Neural crest cell (in vitro differentiated cells): ENCODE data around the gene KCTD18. TPM values are rescaled to one million over a fixed set of nuclear protein-coding genes. Genes with fewer than 3 reads are reported as not detected.

Experiments used
- DNase-seq: peaks from one replicate; pipeline ENCODE4 v3.0.0; 2021; ENCODE audit warnings: low read depth, mixed read lengths, low spot score
- H3K27ac Mint-ChIP-seq: one replicate; pipeline ENCODE4 v1.8.0; 2021; ENCODE audit warnings: mild to moderate bottlenecking, mixed read lengths; ENCODE audit not compliant: unreplicated experiment
- H3K27me3 Mint-ChIP-seq: 2 replicates; pipeline ENCODE4 v1.8.0; 2021; ENCODE audit warnings: low read depth, mild to moderate bottlenecking, mixed read lengths
- H3K36me3 Mint-ChIP-seq: 2 replicates; pipeline ENCODE4 v1.8.0; 2021; ENCODE audit warnings: low read depth, mild to moderate bottlenecking, mixed read lengths
- H3K4me1 Mint-ChIP-seq: 2 replicates; pipeline ENCODE4 v1.8.0; 2021; ENCODE audit warnings: mixed read lengths
- H3K4me3 Mint-ChIP-seq: one replicate; pipeline ENCODE4 v1.8.0; 2021; ENCODE audit warnings: mild to moderate bottlenecking, mixed read lengths
- H3K9me3 Mint-ChIP-seq: 2 replicates; pipeline ENCODE4 v1.8.0; 2021; ENCODE audit warnings: mixed read lengths
- CTCF ChIP-seq: fragments of 200-600 bp; sonication (generic); conservative IDR thresholded peaks from 2 replicates; pipeline ENCODE4 v1.5.0; 2021; ENCODE audit warnings: antibody characterized with exemption, mild to moderate bottlenecking
- total RNA-seq: library from RNA; stranded (reverse); gene quantifications from 2 replicates; pipeline ENCODE4 v1.2.1, GENCODE V29; 2021

Gene KCTD18
- total RNA-seq, 1 donor from 2014 or later, result 6.5 TPM

- no peak overlapping the region for H3K27ac Mint-ChIP-seq
Measured at GRCh38 chr2:200488169-200488568, 21.7 kb downstream of the KCTD18 start.

GRCh38 chr2:200486529-200486928 lies 23.3 kb downstream of the KCTD18 start:
- H3K4me3 Mint-ChIP-seq, result no peak overlapping the region
- no peak for TF ChIP-seq CTCF
- no peak for DNase-seq
- H3K4me1 Mint-ChIP-seq, result peaks cover 9% of the 10 kb centered on the region
- H3K27ac Mint-ChIP-seq, result no peak overlapping the region
- H3K36me3 Mint-ChIP-seq, result peaks cover 17% of the 10 kb centered on the region
- H3K27me3 Mint-ChIP-seq, result no peaks in the 10 kb centered on the region
- H3K9me3 Mint-ChIP-seq, result peaks cover 4% of the 10 kb centered on the region

More at GRCh38 chr2:200488169-200488568, 21.7 kb downstream of the KCTD18 start:
- Mint-ChIP-seq H3K36me3 (peaks cover 25% of the 10 kb centered on the region), H3K27me3 (no peaks in the 10 kb centered on the region), H3K4me3 (no peak overlapping the region), H3K4me1 (peaks cover 6% of the 10 kb centered on the region), H3K9me3 (peaks cover 4% of the 10 kb centered on the region)
- TF ChIP-seq CTCF, result no peak
- DNase-seq, result no peak

- H3K4me3 Mint-ChIP-seq, result no peak overlapping the region
- TF ChIP-seq CTCF, result no peak
Measured at GRCh38 chr2:200484934-200485333, 24.9 kb downstream of the KCTD18 start.

GRCh38 chr2:200483729-200484198 lies 26.1 kb downstream of the KCTD18 start:
- no peak overlapping the region for H3K4me3 Mint-ChIP-seq
- H3K27ac Mint-ChIP-seq, result no peak overlapping the region
- no peaks in the 10 kb centered on the region for H3K9me3 Mint-ChIP-seq
- H3K4me1 Mint-ChIP-seq, result peaks cover 22% of the 10 kb centered on the region
- DNase-seq, result peak; percentile 40
- H3K36me3 Mint-ChIP-seq, result peaks cover 5% of the 10 kb centered on the region
- no peaks in the 10 kb centered on the region for H3K27me3 Mint-ChIP-seq
- peak; percentile 66 for TF ChIP-seq CTCF

More at GRCh38 chr2:200484934-200485333, 24.9 kb downstream of the KCTD18 start:
- DNase-seq, result no peak
- H3K36me3 Mint-ChIP-seq, result peaks cover 6% of the 10 kb centered on the region
- no peak overlapping the region for H3K27ac Mint-ChIP-seq
- no peaks in the 10 kb centered on the region for H3K9me3 Mint-ChIP-seq
- H3K27me3 Mint-ChIP-seq, result no peaks in the 10 kb centered on the region
- H3K4me1 Mint-ChIP-seq, result peaks cover 18% of the 10 kb centered on the region

- H3K27me3 Mint-ChIP-seq, result no peaks in the 10 kb centered on the region
- H3K36me3 Mint-ChIP-seq, result peaks cover 8% of the 10 kb centered on the region
- TF ChIP-seq CTCF, result no peak
- peaks cover 25% of the 10 kb centered on the region for H3K4me1 Mint-ChIP-seq
- no peaks in the 10 kb centered on the region for H3K9me3 Mint-ChIP-seq
- no peak overlapping the region for H3K27ac Mint-ChIP-seq
- H3K4me3 Mint-ChIP-seq, result no peak overlapping the region
- no peak for DNase-seq
Measured at GRCh38 chr2:200482194-200482593, 27.7 kb downstream of the KCTD18 start.
